ENCODE data around the gene UMODL1.

UMODL1 gene

DNA sequence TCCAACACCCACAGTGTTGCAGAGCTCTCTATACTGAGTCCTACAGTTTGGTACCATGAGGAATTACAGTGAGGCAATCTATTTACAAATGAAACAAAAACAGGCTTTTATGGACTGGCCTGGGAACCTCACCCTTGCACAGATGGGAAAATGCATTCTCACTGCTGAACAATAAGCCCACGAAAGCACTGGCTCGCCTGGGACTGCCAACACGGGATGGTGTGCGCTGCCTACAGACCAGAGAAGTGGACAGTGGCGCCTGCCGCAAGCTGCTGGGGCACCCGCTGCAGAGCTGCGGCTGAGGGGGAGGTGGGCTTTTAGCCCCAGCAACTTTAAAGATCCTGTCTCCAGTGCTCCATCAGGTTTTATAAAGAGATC is 119.4 kb downstream of the UMODL1 start:
- no peak overlapping the region for H3K4me3 ChIP-seq (ENCODE audit: insufficient read depth, low read depth, low read length)
- H3K36me3 ChIP-seq (ENCODE audit: control insufficient read depth, insufficient read depth, low read length), result no peaks in the 10 kb centered on the region
- H3K4me1 ChIP-seq (ENCODE audit: control insufficient read depth, insufficient read depth, low read length), result no peaks in the 10 kb centered on the region
- H3K27me3 ChIP-seq (ENCODE audit: control insufficient read depth, insufficient read depth, low read length, poor library complexity, severe bottlenecking), result no peaks in the 10 kb centered on the region
- H3K9me3 ChIP-seq (ENCODE audit: control insufficient read depth, low read length), result no peaks in the 10 kb centered on the region
- 94 to 96% methylated on average over 8 of the region's 8 CpGs for WGBS, 2 experiments
- H3K27ac ChIP-seq (ENCODE audit: insufficient read depth, low read depth, low read length, poor library complexity, severe bottlenecking), result no peak overlapping the region

DNA sequence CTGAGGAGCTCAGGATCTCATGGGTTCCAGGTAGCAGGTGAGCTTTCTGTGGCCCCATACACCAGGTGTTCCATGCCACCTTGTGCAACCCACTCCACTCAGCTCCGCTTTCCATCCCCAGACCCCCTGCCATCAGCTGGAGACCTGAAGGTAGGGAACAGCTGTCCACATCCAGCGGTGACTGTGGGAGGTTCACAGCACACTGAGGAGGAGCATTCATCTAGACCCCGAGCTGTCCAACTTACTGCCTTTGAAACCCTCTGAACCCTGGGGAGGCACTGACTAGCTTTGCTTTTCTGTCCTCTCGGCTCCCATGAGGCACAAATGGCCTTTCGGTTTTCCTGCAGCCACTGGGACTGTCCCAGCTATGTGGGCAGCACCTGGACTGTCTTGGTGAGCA is 119.9 kb downstream of the UMODL1 start:
- Histone ChIP-seq H3K4me3 (ENCODE audit: insufficient read depth, low read depth, low read length) (no peak overlapping the region), H3K4me1 (ENCODE audit: control insufficient read depth, insufficient read depth, low read length) (no peaks in the 10 kb centered on the region), H3K36me3 (ENCODE audit: control insufficient read depth, insufficient read depth, low read length) (no peaks in the 10 kb centered on the region), H3K27ac (ENCODE audit: insufficient read depth, low read depth, low read length, poor library complexity, severe bottlenecking) (no peak overlapping the region), H3K9me3 (ENCODE audit: control insufficient read depth, low read length) (no peaks in the 10 kb centered on the region), H3K27me3 (ENCODE audit: control insufficient read depth, insufficient read depth, low read length, poor library complexity, severe bottlenecking) (no peaks in the 10 kb centered on the region)
- WGBS, 2 experiments, result 90 to 91% methylated on average over 5 of the region's 5 CpGs

DNA sequence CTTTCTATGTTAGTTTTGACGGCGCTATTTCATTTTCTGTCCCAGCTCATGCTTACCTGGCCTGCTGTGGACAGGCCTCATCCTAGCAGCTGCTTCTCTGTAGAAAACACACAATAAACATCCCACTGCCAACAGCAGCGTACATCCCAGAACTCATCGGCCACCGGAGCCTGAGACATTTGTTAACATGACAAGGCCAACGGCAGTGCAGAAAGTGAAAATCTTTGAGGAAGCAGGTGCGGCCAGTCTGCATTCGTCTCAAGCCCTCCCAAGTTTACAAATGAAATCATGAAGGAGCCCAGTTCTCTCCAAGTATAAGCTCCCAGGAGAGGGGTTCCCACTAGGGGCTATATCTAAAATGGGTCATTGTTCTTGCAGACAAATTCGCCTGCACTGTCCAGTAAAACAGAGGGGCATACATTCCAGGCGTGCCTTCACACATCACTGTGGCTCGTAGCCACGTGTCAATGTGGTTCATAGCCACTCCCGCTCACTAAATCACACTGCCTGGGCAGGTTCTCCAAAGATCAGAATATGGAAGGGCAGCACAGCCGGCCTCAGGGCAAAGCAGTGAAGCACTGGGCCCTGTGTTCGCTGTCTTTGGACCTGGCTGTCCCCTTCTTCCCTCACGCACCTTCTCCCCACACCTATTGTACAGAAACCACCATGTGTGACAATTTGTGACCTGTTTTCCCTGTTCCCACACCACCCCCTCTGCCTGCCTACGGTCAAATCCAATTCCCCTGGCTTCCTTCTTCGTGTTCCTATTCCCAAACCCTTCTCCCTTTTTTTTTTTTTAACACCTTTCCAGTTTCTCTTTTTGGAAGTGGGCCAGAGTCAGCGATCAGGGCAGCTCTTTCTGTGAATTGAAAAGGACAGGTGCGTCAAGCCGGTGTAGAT is 120.8 kb downstream of the UMODL1 start:
- Histone ChIP-seq H3K9me3 (ENCODE audit: control insufficient read depth, low read length) (no peaks in the 10 kb centered on the region), H3K27me3 (ENCODE audit: control insufficient read depth, insufficient read depth, low read length, poor library complexity, severe bottlenecking) (no peaks in the 10 kb centered on the region), H3K36me3 (ENCODE audit: control insufficient read depth, insufficient read depth, low read length) (no peaks in the 10 kb centered on the region), H3K27ac (ENCODE audit: insufficient read depth, low read depth, low read length, poor library complexity, severe bottlenecking) (no peak overlapping the region), H3K4me1 (ENCODE audit: control insufficient read depth, insufficient read depth, low read length) (no peaks in the 10 kb centered on the region), H3K4me3 (ENCODE audit: insufficient read depth, low read depth, low read length) (no peak overlapping the region)
- 90% methylated on average over 21 of the region's 21 CpGs for WGBS, 2 experiments
